BJ (cell line): ENCODE measurements around the gene SMARCA2. TPM values are rescaled to one million over a fixed set of nuclear protein-coding genes. Genes with fewer than 3 reads are reported as not detected.

Experiments
- CTCF ChIA-PET: fragments of 350-600 bp; formaldehyde crosslinking; extraction: SDS; loops from one replicate; lab custom pipeline; 2021; ENCODE audit warnings: antibody characterized with exemption, inconsistent platforms; lab: Yijun Ruan, JAX
- POLR2A ChIA-PET: fragments of 300-600 bp; sonication (Branson Sonifier 250); formaldehyde crosslinking; extraction: SDS; loops from one replicate; lab custom pipeline; 2021; ENCODE audit warnings: antibody characterized with exemption; lab: Charles Lee
- DNase-seq: peaks from one replicate; pipeline ENCODE4 v3.0.0-alpha.2; 2011; ENCODE audit warnings: low read depth
- H3K27me3 ChIP-seq: 2 replicates; pipeline ENCODE4 v1.6.0; 2011; ENCODE audit warnings: low read length; ENCODE audit not compliant: control insufficient read depth, insufficient read depth
- H3K36me3 ChIP-seq: 2 replicates; pipeline ENCODE4 v1.5.1; 2011; ENCODE audit warnings: low read length; ENCODE audit not compliant: control insufficient read depth, insufficient read depth
- H3K4me3 ChIP-seq: 2 replicates; pipeline ENCODE4 v1.5.1; 2011; ENCODE audit warnings: low read depth, mild to moderate bottlenecking, control low read depth, low read length
- CTCF ChIP-seq: IDR thresholded peaks from 2 replicates; pipeline ENCODE4 v1.5.1; 2011; ENCODE audit warnings: low read depth, mild to moderate bottlenecking, control low read depth, inconsistent platforms, low read length, moderate library complexity; ENCODE audit not compliant: insufficient read depth
- polyA plus RNA-seq: library from polyadenylated mRNA; depleted of rRNA; stranded (reverse); fragments of >200 nt; gene quantifications from 2 replicates; pipeline ENCODE4 v1.2.3, GENCODE V29; 2011

Gene SMARCA2
- polyA plus RNA-seq, 1 experiment = 67.4 TPM

GRCh38 chr9:2158766-2159430, 143.8 kb downstream of the SMARCA2 start:
- ChIA-PET CTCF (interaction anchor here (1.0 kb wide), 1 partner anchor 22 kb away, joined by 3 read pairs; no protein-coding TSS in a partner anchor), POLR2A (no interaction called here)
- Histone ChIP-seq H3K27me3 (no peaks in the 10 kb centered on the region), H3K36me3 (peaks cover 2% of the 10 kb centered on the region; the same call in 1 of the 2 replicates), H3K4me3 (peak overlapping the region; percentile 44)
- DNase-seq = no peak
- no peak for TF ChIP-seq CTCF

GRCh38 chr9:2159521-2160454, 144.6 kb downstream of the SMARCA2 start:
- POLR2A ChIA-PET = interaction anchor here (0.6 kb wide), 1 partner anchor 439 kb away, joined by 3 read pairs; no protein-coding TSS in a partner anchor
- H3K36me3 ChIP-seq = peaks cover 2% of the 10 kb centered on the region; the same call in 1 of the 2 replicates
- no peaks in the 10 kb centered on the region for H3K27me3 ChIP-seq
- CTCF ChIA-PET = interaction anchor here (0.6 to 1.4 kb wide), 3 partner anchors 22 to 454 kb away, joined by 3 read pairs; no protein-coding TSS in a partner anchor
- DNase-seq = no peak
- no peak overlapping the region for H3K4me3 ChIP-seq
- TF ChIP-seq CTCF = no peak

- Histone ChIP-seq H3K36me3 (peaks cover 2% of the 10 kb centered on the region; the same call in 1 of the 2 replicates), H3K27me3 (no peaks in the 10 kb centered on the region), H3K4me3 (no peak overlapping the region)
- no peak for DNase-seq
- TF ChIP-seq CTCF = no peak
- POLR2A ChIA-PET = no interaction called here
- CTCF ChIA-PET = interaction anchor here (0.6 to 0.9 kb wide), 4 partner anchors 14 to 1170 kb away, joined by 3 read pairs; no protein-coding TSS in a partner anchor
Observed at GRCh38 chr9:2161661-2162060, 146.5 kb downstream of the SMARCA2 start.

- DNase-seq = no peak
- CTCF ChIA-PET = interaction anchor here (0.9 to 1.6 kb wide), 2 partner anchors 14 to 79 kb away, joined by 3 to 5 read pairs; no protein-coding TSS in a partner anchor
- TF ChIP-seq CTCF = no peak
- H3K36me3 ChIP-seq = peaks cover 2% of the 10 kb centered on the region; the same call in 1 of the 2 replicates
- no peak overlapping the region for H3K4me3 ChIP-seq
- POLR2A ChIA-PET = no interaction called here
- no peaks in the 10 kb centered on the region for H3K27me3 ChIP-seq
Observed at GRCh38 chr9:2163231-2163885, 148.2 kb downstream of the SMARCA2 start.
